Muscle layer of colon (tissue), 2 donors: ENCODE measurements around the gene TIMMDC1.
A peak's percentile ranks its signal among the peaks of the same experiment; 100 is the strongest.

ENCODE experiments used
- H3K27ac ChIP-seq: one replicate; pipeline ENCODE4 v1.7.0; 2013; ENCODE audit warnings: low read depth, mild to moderate bottlenecking, low read length, moderate library complexity
- H3K27me3 ChIP-seq, 2 donors: one replicate each; pipeline ENCODE4 v1.7.0; 2013; ENCODE audit warnings: low read length in 2 of 2, mild to moderate bottlenecking in 2 of 2; ENCODE audit not compliant: insufficient read depth in 2 of 2, control insufficient read depth in 1 of 2
- H3K36me3 ChIP-seq: one replicate; pipeline ENCODE4 v1.7.0; 2013; ENCODE audit warnings: mild to moderate bottlenecking, low read length; ENCODE audit not compliant: insufficient read depth
- H3K4me1 ChIP-seq: one replicate; pipeline ENCODE4 v1.7.0; 2013; ENCODE audit warnings: mild to moderate bottlenecking, low read length; ENCODE audit not compliant: insufficient read depth
- H3K4me3 ChIP-seq, 2 donors: one replicate each; pipeline ENCODE4 v1.7.0; 2013; ENCODE audit warnings: low read length in 2 of 2, low read depth in 1 of 2, mild to moderate bottlenecking in 1 of 2, moderate library complexity in 1 of 2
- H3K9ac ChIP-seq: one replicate; pipeline ENCODE4 v1.7.0; 2013; ENCODE audit warnings: low read length
- H3K9me3 ChIP-seq: one replicate; pipeline ENCODE4 v1.7.0; 2013; ENCODE audit warnings: mild to moderate bottlenecking, low read length
- donor health status: abdominal sarcoma.
- donor health status: Adenocarcinoma of cecum.

Gene TIMMDC1

DNA sequence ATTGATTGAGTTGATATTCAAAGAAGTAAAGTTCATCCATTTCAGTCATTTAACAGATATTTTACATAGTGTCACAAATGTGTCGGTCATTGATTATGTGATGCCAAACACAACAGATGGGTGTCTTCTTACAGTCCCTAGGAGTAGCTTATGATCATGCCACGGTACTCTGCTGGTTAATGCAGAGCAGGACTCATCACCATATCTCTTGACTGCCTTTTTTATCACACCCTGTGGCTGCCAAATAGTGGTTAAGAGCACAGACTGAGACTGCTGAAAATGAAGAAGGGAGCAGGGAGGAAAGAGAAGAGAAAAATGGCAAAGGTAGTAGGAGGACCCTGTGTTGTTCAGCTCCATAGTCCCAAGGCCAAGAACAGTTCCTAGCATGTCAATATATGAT, 12.8 kb upstream of the TIMMDC1 start:
- Histone ChIP-seq H3K9me3 (no peaks in the 10 kb centered on the region), H3K27ac (no peak overlapping the region), H3K27me3 (no peaks in the 10 kb centered on the region), H3K4me3 (no peak overlapping the region), H3K36me3 (peaks cover 13% of the 10 kb centered on the region), H3K9ac (no peak overlapping the region), H3K4me1 (no peaks in the 10 kb centered on the region)

GRCh38 chr3:119490153-119490552, 8.2 kb upstream of the TIMMDC1 start:
- H3K27me3 ChIP-seq: no peaks in the 10 kb centered on the region
- peaks cover 20% of the 10 kb centered on the region for H3K36me3 ChIP-seq
- H3K9ac ChIP-seq: no peak overlapping the region

DNA sequence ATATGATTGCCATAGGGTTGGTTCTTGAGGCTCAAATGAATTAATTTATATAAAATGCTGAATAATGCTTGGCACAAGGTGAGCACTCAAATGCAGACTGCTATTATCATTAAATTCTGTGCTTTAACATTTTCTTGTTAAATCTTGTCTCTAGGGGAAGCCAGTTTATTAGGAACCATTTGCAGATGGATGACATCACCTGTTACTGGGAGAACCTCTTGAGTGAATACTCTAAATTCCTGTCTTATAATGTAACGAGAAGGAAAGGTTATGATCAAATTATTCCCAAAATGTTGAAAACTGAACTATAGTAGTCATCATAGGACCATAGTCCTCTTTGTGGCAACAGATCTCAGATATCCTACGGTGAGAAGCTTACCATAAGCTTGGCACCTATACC, 6.2 kb upstream of the TIMMDC1 start:
- Histone ChIP-seq H3K27me3 (no peaks in the 10 kb centered on the region), H3K4me3 (no peak overlapping the region), H3K36me3 (peaks cover 7% of the 10 kb centered on the region), H3K4me1 (no peaks in the 10 kb centered on the region), H3K27ac (no peak overlapping the region), H3K9me3 (no peaks in the 10 kb centered on the region), H3K9ac (no peak overlapping the region)

More at GRCh38 chr3:119490153-119490552, 8.2 kb upstream of the TIMMDC1 start:
- Histone ChIP-seq H3K27ac (no peak overlapping the region), H3K4me3 (no peak overlapping the region), H3K9me3 (no peaks in the 10 kb centered on the region), H3K4me1 (no peaks in the 10 kb centered on the region)

DNA sequence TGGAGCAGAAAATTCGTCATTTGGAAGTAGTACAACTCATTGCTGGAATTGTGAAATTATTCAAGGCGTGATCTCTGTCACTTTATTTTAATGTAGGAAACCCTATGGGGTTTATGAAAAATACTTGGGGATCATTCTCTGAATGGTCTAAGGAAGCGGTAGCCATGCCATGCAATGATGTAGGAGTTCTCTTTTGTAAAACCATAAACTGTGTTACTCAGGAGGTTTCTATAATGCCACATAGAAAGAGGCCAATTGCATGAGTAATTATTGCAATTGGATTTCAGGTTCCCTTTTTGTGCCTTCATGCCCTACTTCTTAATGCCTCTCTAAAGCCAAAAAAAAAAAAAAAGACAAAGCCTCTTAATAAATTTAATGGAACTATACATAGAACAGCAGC, 5.5 kb upstream of the TIMMDC1 start:
- H3K4me3 ChIP-seq: no peak overlapping the region
- no peaks in the 10 kb centered on the region for H3K4me1 ChIP-seq
- peaks cover 7% of the 10 kb centered on the region for H3K36me3 ChIP-seq
- no peaks in the 10 kb centered on the region for H3K9me3 ChIP-seq
- H3K9ac ChIP-seq: no peak overlapping the region
- no peak overlapping the region for H3K27ac ChIP-seq
- H3K27me3 ChIP-seq: no peaks in the 10 kb centered on the region

- peaks cover 4% of the 10 kb centered on the region for H3K4me1 ChIP-seq
- H3K9me3 ChIP-seq: no peaks in the 10 kb centered on the region
- H3K36me3 ChIP-seq: peaks cover 7% of the 10 kb centered on the region
- no peak overlapping the region for H3K9ac ChIP-seq
- no peak overlapping the region for H3K4me3 ChIP-seq
- H3K27ac ChIP-seq: no peak overlapping the region
- H3K27me3 ChIP-seq: no peaks in the 10 kb centered on the region
Observed at GRCh38 chr3:119494597-119494996, 3.8 kb upstream of the TIMMDC1 start.

GRCh38 chr3:119497820-119498185, 544 bp upstream of the TIMMDC1 start:
- H3K27me3 ChIP-seq: no peaks in the 10 kb centered on the region
- no peaks in the 10 kb centered on the region for H3K9me3 ChIP-seq
- H3K36me3 ChIP-seq: no peaks in the 10 kb centered on the region
- H3K9ac ChIP-seq: no peak overlapping the region
- peak overlapping the region; percentile 89 to 98 for H3K4me3 ChIP-seq
- peak overlapping the region; percentile 99 for H3K27ac ChIP-seq
- H3K4me1 ChIP-seq: peaks cover 18% of the 10 kb centered on the region

DNA sequence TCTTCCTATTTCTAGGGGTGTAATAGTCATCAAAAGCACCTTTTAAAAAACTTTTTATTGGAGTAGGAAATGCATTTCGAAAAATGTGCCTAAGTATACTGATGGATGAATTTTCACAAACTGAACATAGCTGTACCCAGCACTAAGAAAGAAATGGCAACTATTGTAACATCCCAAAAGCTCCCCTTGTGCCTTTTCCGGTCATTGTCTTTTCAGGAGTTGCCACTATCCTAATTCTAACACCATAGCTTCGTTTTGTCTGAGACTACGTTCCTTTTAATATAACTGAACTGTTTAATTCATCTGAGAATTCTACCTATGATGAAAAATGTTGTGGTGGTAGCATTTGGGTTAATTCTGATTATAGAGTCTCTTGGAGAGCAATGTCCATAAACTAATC, 1.9 kb downstream of the TIMMDC1 start:
- Histone ChIP-seq H3K36me3 (peaks cover 7% of the 10 kb centered on the region), H3K9me3 (no peaks in the 10 kb centered on the region), H3K4me1 (peaks cover 18% of the 10 kb centered on the region), H3K4me3 (peak overlapping the region in 1 of 2 donors; percentile 9), H3K9ac (no peak overlapping the region), H3K27me3 (no peaks in the 10 kb centered on the region), H3K27ac (no peak overlapping the region)

DNA sequence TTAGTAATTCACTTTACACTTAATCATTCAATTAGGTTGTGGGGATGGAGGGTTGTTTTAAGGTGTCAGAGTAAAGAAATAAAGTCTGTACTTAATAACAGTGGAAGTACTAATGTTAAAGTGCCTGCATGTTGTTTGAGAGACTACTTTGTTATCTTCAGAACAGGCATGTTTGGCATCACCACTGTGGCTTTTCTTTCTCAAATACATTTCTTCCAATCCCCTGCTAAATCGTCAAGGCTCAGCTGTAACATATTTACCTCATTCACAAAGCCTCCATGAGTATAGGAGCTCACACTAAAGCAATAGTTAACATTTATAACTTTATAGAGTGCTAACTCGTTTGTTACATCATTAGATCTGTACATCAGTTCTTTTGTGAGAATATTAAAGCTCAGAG, 2.6 kb downstream of the TIMMDC1 start:
- Histone ChIP-seq H3K9ac (no peak overlapping the region), H3K27me3 (no peaks in the 10 kb centered on the region), H3K4me3 (no peak overlapping the region)

DNA sequence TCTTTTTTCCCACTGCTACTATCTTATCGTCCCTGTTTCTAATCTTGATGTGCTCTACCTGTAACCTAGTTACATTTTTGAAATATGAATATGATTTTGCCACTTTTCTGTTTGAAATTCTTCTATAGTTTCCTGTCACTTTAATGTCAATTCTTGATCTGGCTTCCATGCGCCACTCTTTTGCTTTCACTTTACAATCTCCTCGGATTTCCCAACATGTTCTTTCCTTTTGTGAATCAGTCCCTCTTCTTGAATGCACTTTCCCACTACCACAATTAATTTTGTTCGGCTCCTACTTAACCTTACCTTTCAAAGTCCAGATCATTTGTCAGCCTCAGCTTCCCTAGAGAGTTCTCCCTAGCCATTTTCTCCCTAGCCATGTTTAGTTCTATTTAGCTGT, 8.3 kb downstream of the TIMMDC1 start:
- Histone ChIP-seq H3K36me3 (peaks cover 42% of the 10 kb centered on the region), H3K4me3 (no peak overlapping the region), H3K27me3 (no peaks in the 10 kb centered on the region), H3K9ac (no peak overlapping the region), H3K27ac (no peak overlapping the region), H3K9me3 (no peaks in the 10 kb centered on the region), H3K4me1 (no peaks in the 10 kb centered on the region)

More for the DNA sequence above, 2.6 kb downstream of the TIMMDC1 start:
- Histone ChIP-seq H3K9me3 (no peaks in the 10 kb centered on the region), H3K36me3 (peaks cover 13% of the 10 kb centered on the region), H3K4me1 (peaks cover 18% of the 10 kb centered on the region), H3K27ac (no peak overlapping the region)

GRCh38 chr3:119507404-119507803, 9.1 kb downstream of the TIMMDC1 start:
- peaks cover 42% of the 10 kb centered on the region for H3K36me3 ChIP-seq
- no peak overlapping the region for H3K27ac ChIP-seq
- no peak overlapping the region for H3K4me3 ChIP-seq
- no peaks in the 10 kb centered on the region for H3K27me3 ChIP-seq
- no peak overlapping the region for H3K9ac ChIP-seq
- H3K9me3 ChIP-seq: no peaks in the 10 kb centered on the region
- H3K4me1 ChIP-seq: no peaks in the 10 kb centered on the region

- H3K9me3 ChIP-seq: no peaks in the 10 kb centered on the region
- H3K4me3 ChIP-seq: no peak overlapping the region
- peaks cover 47% of the 10 kb centered on the region for H3K36me3 ChIP-seq
- no peaks in the 10 kb centered on the region for H3K4me1 ChIP-seq
- H3K27ac ChIP-seq: no peak overlapping the region
- H3K27me3 ChIP-seq: no peaks in the 10 kb centered on the region
- H3K9ac ChIP-seq: no peak overlapping the region
Observed at GRCh38 chr3:119508172-119508845, 10.0 kb downstream of the TIMMDC1 start.

DNA sequence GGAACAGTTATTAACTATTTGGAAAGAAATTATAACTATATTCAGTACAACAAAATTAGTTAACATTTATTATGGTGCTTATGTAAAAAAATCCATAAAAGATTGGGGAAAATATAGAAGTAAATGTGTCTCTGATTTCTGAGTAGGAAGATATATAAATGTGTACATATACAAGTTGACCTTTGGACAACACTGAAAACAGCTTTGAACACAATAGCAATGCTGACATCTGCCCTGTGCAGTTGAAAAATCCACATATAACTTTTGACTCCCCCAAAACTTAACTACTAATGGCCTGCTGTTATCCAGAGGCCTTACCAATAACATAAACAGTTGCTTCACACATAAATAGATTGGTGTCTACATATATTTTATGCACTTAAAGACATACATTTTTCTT, 12.3 kb downstream of the TIMMDC1 start:
- Histone ChIP-seq H3K4me3 (no peak overlapping the region), H3K9ac (no peak overlapping the region), H3K4me1 (no peaks in the 10 kb centered on the region), H3K36me3 (peaks cover 50% of the 10 kb centered on the region), H3K27me3 (no peaks in the 10 kb centered on the region), H3K9me3 (no peaks in the 10 kb centered on the region), H3K27ac (no peak overlapping the region)
